ENCODE measurements around the gene CLEC4D.
"Not testable (repeated sequence)": the region's sequence is repeated elsewhere in the genome, so short reads cannot be mapped to it uniquely, and the experiment has no call there.

CLEC4D gene

DNA sequence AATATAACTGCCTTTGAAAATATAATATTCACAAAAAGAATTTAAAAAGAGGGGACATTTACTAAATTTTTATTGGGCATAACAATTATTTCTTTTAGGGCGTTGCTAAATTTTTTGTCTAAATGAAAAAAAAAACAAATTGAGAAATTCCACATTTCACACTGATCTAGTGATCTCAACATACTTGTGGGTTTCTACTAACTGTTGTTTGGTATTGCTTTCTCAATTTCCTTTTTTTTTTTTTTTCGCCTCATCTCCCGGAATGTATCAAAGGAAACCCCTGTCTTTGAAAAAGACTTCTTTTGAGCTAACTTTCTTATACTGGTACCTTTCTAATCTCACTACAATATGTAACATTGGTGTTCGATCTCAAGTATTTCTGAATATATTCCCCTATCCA is at the start of gene CLEC4D:
Gene CLEC4D (plus strand): TSS at position 248 of the 400 bp plus-strand sequence. CDS start 230 bp downstream, outside the sequence.
- H3K27me3 ChIP-seq (ENCODE audit: insufficient read depth, low read length): no peaks in the 10 kb centered on the region
- H3K4me3 ChIP-seq (ENCODE audit: low read length): no peak within 1 kb of the TSS
- H3K9me3 ChIP-seq (ENCODE audit: insufficient read depth, low read depth, low read length): no peaks in the 10 kb centered on the region
- peaks cover 11% of the 10 kb centered on the region; the same call in 1 of the 2 replicates for H3K4me1 ChIP-seq (ENCODE audit: insufficient read depth, low read length)
- no peak within 1 kb of the TSS for H3K9ac ChIP-seq (ENCODE audit: low read depth, low read length)
- H3K36me3 ChIP-seq (ENCODE audit: insufficient read depth, low read depth, low read length): no peaks in the 10 kb centered on the region
- H3K27ac ChIP-seq (ENCODE audit: low read length): no peak within 1 kb of the TSS

DNA sequence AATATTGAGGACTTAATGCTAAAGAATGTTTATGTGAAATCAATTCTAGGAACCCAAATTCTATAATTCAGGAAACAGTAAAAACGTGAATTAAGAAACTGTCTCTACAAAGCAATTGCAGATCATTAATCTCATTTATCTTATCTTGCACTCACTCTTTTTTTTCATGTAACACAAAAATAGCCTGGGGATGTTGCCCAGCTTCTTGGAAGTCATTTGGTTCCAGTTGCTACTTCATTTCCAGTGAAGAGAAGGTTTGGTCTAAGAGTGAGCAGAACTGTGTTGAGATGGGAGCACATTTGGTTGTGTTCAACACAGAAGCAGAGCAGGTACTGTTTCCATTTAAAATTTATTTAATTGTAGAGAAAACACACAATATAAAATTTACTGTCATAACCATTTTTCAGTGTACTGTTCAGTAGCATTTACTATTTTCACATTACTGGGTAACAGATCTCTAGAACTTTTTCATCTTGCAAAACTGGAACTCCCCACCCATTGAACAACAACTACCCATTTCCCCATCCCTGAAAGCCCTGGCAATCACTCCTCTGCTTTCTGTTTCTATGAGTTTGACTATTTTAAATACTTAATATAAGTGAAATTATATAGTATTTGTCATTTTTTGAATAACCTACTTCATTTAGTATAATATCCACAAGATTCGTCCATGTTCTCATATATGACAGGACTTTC is 47.9 kb upstream of the CLEC4D start:
- H3K4me3 ChIP-seq (ENCODE audit: low read length): no peak overlapping the region
- no peak overlapping the region for H3K27ac ChIP-seq (ENCODE audit: low read length)
- H3K9me3 ChIP-seq (ENCODE audit: insufficient read depth, low read depth, low read length): peaks cover 7% of the 10 kb centered on the region; the same call in 1 of the 2 replicates
- no peak overlapping the region for H3K9ac ChIP-seq (ENCODE audit: low read depth, low read length)
- peaks cover 22% of the 10 kb centered on the region; the same call in 1 of the 2 replicates for H3K4me1 ChIP-seq (ENCODE audit: insufficient read depth, low read length)
- H3K27me3 ChIP-seq (ENCODE audit: insufficient read depth, low read length): no peaks in the 10 kb centered on the region
- H3K36me3 ChIP-seq (ENCODE audit: insufficient read depth, low read depth, low read length): no peaks in the 10 kb centered on the region

DNA sequence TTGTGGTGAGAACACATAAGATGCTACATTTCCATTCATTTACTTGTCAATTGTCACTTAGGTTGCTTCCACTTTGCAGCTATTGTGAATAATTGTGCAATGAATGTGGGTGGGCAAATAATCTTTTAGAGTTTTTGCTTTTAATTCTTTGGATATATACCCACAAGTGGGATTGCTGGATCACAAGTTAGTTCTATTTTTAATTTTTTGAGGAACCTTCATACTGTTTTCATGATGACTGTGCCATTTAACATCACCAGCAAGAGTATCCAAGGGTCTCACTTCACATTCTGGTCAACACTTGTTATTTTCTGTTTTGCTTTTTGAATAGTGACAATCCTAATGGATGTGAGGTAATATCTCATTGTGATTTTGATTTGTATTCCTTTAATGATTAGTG is 47.1 kb upstream of the CLEC4D start:
- Histone ChIP-seq H3K36me3 (ENCODE audit: insufficient read depth, low read depth, low read length) (no peaks in the 10 kb centered on the region), H3K9ac (ENCODE audit: low read depth, low read length) (no peak overlapping the region), H3K27me3 (ENCODE audit: insufficient read depth, low read length) (no peaks in the 10 kb centered on the region), H3K4me3 (ENCODE audit: low read length) (no peak overlapping the region), H3K27ac (ENCODE audit: low read length) (no peak overlapping the region), H3K4me1 (ENCODE audit: insufficient read depth, low read length) (peaks cover 17% of the 10 kb centered on the region; the same call in 1 of the 2 replicates), H3K9me3 (ENCODE audit: insufficient read depth, low read depth, low read length) (peaks cover 7% of the 10 kb centered on the region; the same call in 1 of the 2 replicates)

DNA sequence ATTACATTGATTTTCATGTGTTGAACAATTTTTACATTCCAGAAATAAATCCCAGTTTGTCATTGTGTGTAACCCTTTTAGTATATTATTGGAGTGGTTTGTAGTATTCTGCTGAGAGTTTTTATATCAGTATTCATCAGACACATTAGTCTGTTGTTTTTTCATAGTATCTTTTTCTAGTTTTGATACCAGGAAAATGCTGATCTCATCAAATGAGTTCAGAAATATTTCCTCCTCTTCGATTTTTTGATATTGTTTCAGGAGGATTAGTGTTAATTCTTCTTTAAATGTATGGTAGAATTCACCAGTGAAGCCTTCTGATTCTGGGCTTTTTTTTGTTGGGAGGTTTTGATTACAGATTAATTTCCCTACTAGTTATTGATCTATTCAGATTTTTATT is 42.2 kb upstream of the CLEC4D start:
- peaks cover 13% of the 10 kb centered on the region for H3K4me1 ChIP-seq (ENCODE audit: insufficient read depth, low read length)
- no peaks in the 10 kb centered on the region for H3K27me3 ChIP-seq (ENCODE audit: insufficient read depth, low read length)
- H3K36me3 ChIP-seq (ENCODE audit: insufficient read depth, low read depth, low read length): no peaks in the 10 kb centered on the region
- no peak overlapping the region for H3K4me3 ChIP-seq (ENCODE audit: low read length)
- no peak overlapping the region for H3K9ac ChIP-seq (ENCODE audit: low read depth, low read length)
- no peak overlapping the region for H3K27ac ChIP-seq (ENCODE audit: low read length)
- H3K9me3 ChIP-seq (ENCODE audit: insufficient read depth, low read depth, low read length): peaks cover 7% of the 10 kb centered on the region; the same call in 1 of the 2 replicates

DNA sequence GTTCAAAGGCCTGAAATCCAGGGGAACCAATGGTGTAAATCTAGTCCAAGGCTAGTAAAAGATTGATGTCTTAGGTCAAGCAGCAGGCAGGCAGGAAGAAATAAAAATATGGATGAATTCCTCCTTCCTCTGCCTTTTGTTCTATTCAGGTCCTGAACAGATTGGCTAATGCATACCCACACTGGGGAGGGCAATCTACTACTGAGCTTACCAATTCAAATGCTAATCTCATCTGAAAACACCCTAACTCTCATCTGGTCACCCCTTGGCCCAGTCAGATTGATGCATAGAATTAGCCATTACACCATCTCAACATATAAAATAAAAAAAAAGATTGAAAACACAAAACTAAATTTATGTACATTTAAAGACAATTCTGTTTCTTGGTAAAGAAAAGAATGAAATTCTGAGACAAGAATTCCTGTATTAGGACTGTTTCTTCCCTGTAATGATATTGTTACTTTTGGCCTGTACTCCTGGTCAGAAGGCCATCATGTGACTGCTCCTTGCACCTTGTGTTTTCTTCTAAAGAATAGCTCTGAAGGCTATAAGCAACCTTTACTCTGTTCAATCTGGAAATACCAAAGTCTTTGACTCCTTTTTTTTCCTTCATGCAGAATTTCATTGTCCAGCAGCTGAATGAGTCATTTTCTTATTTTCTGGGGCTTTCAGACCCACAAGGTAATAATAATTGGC is 37.6 kb upstream of the CLEC4D start:
- Histone ChIP-seq H3K27me3 (ENCODE audit: insufficient read depth, low read length) (no peaks in the 10 kb centered on the region), H3K9ac (ENCODE audit: low read depth, low read length) (peak overlapping the region; percentile 54; the same call in 1 of the 2 replicates), H3K4me1 (ENCODE audit: insufficient read depth, low read length) (peaks cover 20% of the 10 kb centered on the region), H3K27ac (ENCODE audit: low read length) (peak overlapping the region; percentile 48), H3K4me3 (ENCODE audit: low read length) (peak overlapping the region; percentile 42; the same call in 1 of the 2 replicates), H3K9me3 (ENCODE audit: insufficient read depth, low read depth, low read length) (no peaks in the 10 kb centered on the region), H3K36me3 (ENCODE audit: insufficient read depth, low read depth, low read length) (no peaks in the 10 kb centered on the region)

DNA sequence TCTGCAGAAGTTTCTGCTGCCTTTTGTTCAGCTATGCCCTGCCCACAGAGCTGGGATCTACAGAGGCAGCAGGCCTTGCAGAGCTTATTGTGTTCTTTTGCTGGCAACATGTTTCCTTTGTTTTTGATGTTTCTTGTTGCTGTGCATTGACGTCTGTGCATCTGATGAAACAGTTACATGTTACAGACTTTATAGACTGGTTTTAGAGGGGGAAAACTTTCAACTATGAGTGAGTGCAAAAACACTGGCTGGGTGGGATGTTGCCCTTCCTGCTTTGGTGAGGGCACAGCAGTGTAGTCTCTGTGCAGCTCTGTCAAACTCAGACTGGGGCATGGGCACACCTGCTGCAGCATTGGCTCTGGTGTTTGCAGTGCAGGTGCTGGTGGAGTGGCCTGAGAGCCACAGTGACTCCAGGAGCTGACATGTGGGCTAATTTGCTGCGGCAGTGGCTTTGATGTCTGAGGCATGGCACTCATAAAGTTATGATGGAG is 30.7 kb upstream of the CLEC4D start:
- H3K27me3 ChIP-seq (ENCODE audit: insufficient read depth, low read length): no peaks in the 10 kb centered on the region
- H3K4me3 ChIP-seq (ENCODE audit: low read length): no peak overlapping the region
- no peaks in the 10 kb centered on the region for H3K9me3 ChIP-seq (ENCODE audit: insufficient read depth, low read depth, low read length)
- no peak overlapping the region for H3K9ac ChIP-seq (ENCODE audit: low read depth, low read length)
- peaks cover 12% of the 10 kb centered on the region for H3K4me1 ChIP-seq (ENCODE audit: insufficient read depth, low read length)
- H3K36me3 ChIP-seq (ENCODE audit: insufficient read depth, low read depth, low read length): no peaks in the 10 kb centered on the region
- no peak overlapping the region for H3K27ac ChIP-seq (ENCODE audit: low read length)

DNA sequence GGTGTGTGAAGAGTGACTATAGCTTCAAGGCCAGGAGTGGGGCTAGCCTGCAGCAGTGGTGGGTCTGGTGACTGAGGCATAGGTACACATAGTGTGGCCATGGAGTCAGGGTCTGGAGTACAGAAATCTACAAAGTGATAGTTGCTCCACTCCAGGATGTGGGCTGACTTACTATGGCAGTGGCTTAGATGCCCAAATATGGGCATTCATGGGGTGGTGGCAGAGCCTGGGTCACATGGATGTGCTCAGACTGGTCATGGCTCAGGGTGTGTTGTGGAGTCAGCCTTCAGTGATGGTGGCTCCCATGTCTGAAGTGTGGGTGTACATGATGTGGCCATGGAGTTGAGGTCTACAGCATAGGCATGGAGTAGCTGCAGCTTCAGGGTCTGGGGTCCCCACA is 30.2 kb upstream of the CLEC4D start:
- H3K27ac ChIP-seq (ENCODE audit: low read length): no peak overlapping the region
- peaks cover 12% of the 10 kb centered on the region for H3K4me1 ChIP-seq (ENCODE audit: insufficient read depth, low read length)
- H3K27me3 ChIP-seq (ENCODE audit: insufficient read depth, low read length): no peaks in the 10 kb centered on the region
- no peaks in the 10 kb centered on the region for H3K9me3 ChIP-seq (ENCODE audit: insufficient read depth, low read depth, low read length)
- H3K9ac ChIP-seq (ENCODE audit: low read depth, low read length): no peak overlapping the region
- no peaks in the 10 kb centered on the region for H3K36me3 ChIP-seq (ENCODE audit: insufficient read depth, low read depth, low read length)
- no peak overlapping the region for H3K4me3 ChIP-seq (ENCODE audit: low read length)

DNA sequence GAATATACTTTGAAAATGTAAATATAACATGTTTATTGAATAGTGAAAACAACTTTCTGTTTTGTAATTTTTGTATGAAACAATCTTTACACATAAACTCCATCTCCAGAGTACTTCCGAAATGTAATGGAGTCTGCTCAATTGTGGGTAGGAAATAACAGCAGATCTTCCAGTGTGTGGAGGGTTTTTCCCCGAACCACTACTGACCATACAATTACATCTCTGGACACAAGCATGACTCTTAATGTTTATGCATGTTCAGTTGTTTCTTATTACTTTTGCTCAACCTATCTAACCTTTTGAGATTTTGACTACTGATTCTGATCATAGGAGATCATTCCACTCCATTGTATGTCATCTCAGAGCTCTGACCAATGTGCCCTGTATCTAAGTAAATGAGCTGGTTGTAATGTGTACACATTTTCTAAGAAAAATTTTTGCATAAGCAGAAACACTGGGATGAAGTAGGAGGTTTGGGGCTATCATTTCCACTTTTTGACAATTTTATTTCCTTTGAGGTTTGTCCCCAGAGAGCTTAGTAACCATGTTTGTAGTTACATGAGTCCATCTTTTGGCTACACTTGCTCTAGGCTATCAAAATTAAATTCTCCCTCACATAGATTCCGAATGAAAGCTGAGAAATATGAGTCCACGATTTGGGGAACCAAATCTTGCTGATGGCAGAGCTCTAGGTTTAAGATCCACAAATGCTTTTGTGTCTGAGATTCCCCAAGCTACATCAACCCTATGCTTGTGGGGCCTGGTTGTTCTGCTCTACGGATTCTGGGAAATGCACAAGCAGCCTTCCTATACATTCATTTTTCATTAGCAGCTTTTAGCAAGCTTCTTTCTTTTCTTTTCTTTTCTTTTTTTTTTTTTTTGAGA is 21.4 kb upstream of the CLEC4D start:
- no peaks in the 10 kb centered on the region for H3K9me3 ChIP-seq (ENCODE audit: insufficient read depth, low read depth, low read length)
- H3K27me3 ChIP-seq (ENCODE audit: insufficient read depth, low read length): no peaks in the 10 kb centered on the region
- no peak overlapping the region for H3K4me3 ChIP-seq (ENCODE audit: low read length)
- H3K9ac ChIP-seq (ENCODE audit: low read depth, low read length): no peak overlapping the region
- peaks cover 11% of the 10 kb centered on the region; the same call in 1 of the 2 replicates for H3K4me1 ChIP-seq (ENCODE audit: insufficient read depth, low read length)
- no peaks in the 10 kb centered on the region for H3K36me3 ChIP-seq (ENCODE audit: insufficient read depth, low read depth, low read length)
- no peak overlapping the region for H3K27ac ChIP-seq (ENCODE audit: low read length)

DNA sequence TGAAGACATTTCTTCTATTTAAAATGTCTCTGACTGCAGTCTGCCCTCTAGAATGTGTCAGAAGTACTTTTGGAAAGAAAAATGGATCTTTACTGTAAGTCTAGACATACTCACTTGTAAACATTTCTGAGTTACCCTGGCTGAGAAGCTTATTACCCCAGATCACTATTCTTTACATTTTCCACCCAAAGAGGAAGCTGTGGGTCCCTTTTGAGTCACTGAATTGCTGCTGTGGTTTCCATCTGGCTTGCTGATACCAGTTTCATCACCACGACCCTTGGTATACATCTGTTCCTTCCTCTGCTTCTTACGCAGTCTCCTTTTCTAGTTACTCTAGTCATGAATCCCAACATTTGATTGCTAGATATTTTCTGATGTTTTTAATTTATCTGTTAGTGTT is 20.2 kb upstream of the CLEC4D start:
- Histone ChIP-seq H3K27ac (ENCODE audit: low read length) (no peak overlapping the region), H3K9me3 (ENCODE audit: insufficient read depth, low read depth, low read length) (no peaks in the 10 kb centered on the region), H3K27me3 (ENCODE audit: insufficient read depth, low read length) (no peaks in the 10 kb centered on the region), H3K4me1 (ENCODE audit: insufficient read depth, low read length) (peaks cover 12% of the 10 kb centered on the region; the same call in 1 of the 2 replicates), H3K36me3 (ENCODE audit: insufficient read depth, low read depth, low read length) (no peaks in the 10 kb centered on the region), H3K9ac (ENCODE audit: low read depth, low read length) (no peak overlapping the region), H3K4me3 (ENCODE audit: low read length) (no peak overlapping the region)

DNA sequence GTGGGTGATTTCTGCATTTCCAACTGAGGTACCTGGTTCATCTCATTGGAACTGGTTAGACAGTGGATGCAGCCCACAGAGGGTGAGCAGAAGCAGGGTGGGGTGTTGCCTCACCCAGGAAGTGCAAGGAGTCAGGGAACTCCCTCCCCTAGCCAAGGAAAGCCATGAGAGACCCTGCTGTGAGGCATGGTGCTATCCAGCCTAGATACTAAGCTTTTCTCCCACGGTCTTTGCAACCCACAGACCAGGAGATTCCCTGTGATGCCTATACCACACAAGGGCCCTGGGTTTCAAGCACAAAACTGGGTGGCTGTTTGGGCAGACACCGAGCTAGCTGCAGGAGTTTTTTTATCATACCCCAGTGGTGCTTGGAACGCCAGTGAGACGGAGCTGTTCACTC is 17.6 kb upstream of the CLEC4D start:
- not testable (repeated sequence) for H3K27me3 ChIP-seq (ENCODE audit: insufficient read depth, low read length)

DNA sequence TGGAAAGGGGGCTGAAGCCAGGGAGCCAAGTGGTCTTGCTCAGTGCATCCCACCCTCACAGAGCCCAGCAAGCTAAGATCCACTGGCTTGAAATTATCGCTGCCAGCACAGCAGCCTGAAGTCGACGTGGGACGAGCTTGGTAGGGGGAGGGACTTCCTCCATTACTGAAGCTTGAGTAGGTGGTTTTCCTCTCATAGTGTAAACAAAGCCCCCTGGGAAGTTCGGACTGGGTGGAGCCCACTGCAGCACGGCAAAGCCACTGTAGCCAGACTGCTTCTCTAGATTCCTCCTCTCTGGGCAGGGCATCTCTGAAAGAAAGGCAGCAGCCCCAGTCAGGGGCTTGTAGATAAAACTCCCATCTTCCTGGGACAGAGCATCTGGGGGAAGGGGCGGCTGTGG is 17.2 kb upstream of the CLEC4D start:
- not testable (repeated sequence) for H3K36me3 ChIP-seq (ENCODE audit: insufficient read depth, low read depth, low read length)

More for the DNA sequence above, 17.6 kb upstream of the CLEC4D start:
- not testable (repeated sequence) for H3K4me3 ChIP-seq (ENCODE audit: low read length); H3K27ac ChIP-seq (ENCODE audit: low read length); H3K36me3 ChIP-seq (ENCODE audit: insufficient read depth, low read depth, low read length); H3K9me3 ChIP-seq (ENCODE audit: insufficient read depth, low read depth, low read length)
- Histone ChIP-seq H3K9ac (ENCODE audit: low read depth, low read length) (peak overlapping the region; percentile 26; the same call in 1 of the 2 replicates), H3K4me1 (ENCODE audit: insufficient read depth, low read length) (peaks cover 15% of the 10 kb centered on the region; the same call in 1 of the 2 replicates)

More for the DNA sequence above, 17.2 kb upstream of the CLEC4D start:
- not testable (repeated sequence) for H3K9me3 ChIP-seq (ENCODE audit: insufficient read depth, low read depth, low read length); H3K27me3 ChIP-seq (ENCODE audit: insufficient read depth, low read length); H3K27ac ChIP-seq (ENCODE audit: low read length); H3K4me3 ChIP-seq (ENCODE audit: low read length)
- peaks cover 15% of the 10 kb centered on the region; the same call in 1 of the 2 replicates for H3K4me1 ChIP-seq (ENCODE audit: insufficient read depth, low read length)
- peak overlapping the region; percentile 26; the same call in 1 of the 2 replicates for H3K9ac ChIP-seq (ENCODE audit: low read depth, low read length)

All from iPS-20b (cell line).